ENCODE results near the gene NDFIP1.
"Not testable (repeated sequence)": the region's sequence is repeated elsewhere in the genome, so short reads cannot be mapped to it uniquely, and the experiment has no call there.

The NDFIP1 gene

GRCh38 chr5:142153674-142154448, 45.3 kb downstream of the NDFIP1 start:
- no peak for DNase-seq

DNA sequence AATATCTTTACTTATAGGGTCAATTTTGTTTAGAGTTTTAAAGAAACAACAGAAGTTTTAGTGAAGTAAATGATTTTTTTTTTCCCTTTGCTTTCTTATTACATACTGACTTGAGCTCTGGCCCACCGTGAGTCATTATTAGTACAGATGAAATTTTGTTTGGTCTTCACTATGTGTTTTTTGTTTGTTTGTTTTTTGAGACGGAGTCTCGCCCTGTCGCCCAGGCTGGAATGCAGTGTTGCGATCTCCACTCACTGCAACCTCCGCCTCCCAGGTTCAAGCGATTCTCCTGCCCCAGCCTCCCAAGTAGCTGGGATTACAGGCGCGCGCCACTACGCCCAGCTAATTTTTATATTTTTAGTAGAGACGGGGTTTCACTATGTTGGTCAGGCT, 45.9 kb downstream of the NDFIP1 start:
- DNase-seq: not testable (repeated sequence)

DNA sequence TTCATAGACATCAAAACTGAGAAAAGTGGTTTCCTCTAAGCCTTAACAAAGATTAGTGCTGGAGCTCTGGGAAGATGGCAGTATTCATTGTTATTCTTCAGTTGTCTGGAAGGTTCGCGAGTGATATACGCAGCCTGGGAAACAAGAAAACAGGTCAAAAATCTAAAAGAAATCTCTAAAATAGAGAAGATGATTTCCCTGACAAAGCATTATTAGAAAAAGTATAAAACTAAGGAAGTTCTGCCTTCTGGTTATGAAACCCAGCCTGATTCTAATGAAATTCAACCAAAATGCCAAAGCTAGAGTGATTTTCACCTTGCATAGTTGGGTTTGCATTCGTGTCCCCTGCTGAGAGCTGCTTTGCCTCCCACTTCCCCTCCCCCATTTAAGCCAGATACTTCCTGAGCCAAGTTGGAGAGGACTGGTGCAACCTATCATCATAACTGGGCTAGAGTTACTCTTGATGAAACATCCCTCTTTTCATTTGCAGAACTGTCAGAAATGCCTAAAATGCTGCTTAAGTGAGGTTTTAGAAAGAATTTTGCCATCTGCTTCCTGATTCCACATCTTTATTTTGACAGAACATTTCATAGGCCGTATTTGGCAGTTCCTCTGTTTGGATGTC, 48.4 kb downstream of the NDFIP1 start:
- no peak for DNase-seq

DNA sequence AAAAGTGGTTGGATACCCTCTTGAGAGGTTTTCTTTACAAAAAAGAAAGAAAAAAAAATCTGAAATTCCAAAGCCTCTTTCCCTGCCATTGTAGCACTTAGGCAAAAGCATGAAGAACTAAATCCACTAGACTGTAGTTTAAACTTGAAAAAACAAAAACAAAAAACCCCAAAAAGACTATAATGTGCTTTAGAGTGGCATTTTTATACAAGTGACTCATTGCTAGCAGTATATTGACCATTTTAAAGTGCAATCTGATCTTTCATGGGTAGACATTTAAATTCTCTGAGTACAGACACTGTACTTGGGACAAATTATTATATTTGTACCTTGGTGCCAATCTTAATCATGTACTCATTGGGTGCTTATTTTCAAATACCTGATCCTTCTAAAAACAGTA, 50.8 kb downstream of the NDFIP1 start:
- DNase-seq: no peak

DNA sequence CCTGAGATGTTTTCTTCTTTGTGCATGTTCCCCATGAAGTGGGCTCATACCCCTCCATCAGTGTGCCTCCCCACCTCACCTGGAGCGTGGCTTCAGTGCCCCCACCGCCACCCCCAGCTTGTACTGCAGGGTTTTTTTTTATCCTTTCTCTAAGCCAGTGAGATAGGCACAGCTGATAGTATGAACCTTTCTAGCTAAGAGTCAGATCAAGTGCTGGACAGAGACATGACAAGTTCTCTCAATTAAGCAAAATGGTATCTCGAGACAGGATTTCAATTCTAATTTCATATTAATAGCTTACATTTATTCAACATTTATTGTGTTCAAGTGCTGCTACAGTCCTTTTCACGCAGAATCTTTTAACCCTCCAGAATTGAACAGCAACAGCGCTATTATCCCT, 55.7 kb downstream of the NDFIP1 start:
- DNase-seq: no peak

DNA sequence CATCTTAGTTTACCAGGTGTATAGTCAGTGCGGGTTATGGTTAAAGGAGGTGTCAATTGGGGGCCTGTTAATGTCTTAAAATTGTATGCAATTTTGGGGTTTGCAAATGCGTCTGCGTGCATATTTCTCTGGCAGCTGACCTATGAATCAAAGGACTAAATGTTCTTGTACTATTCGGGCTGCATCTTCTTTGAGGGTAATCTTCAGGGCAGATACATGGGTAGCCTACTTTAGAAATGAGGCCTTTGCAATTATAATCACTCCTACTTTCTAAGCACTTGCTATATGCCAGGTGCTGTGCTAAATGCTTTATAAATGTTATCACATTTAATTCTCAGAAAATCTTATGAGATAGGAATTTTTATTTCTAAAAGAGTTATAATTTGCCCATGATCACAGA, 58.2 kb downstream of the NDFIP1 start:
- DNase-seq: no peak

- DNase-seq: no peak
These were observed 58.9 kb downstream of the NDFIP1 start for GRCh38 chr5:142167458-142167857.

DNA sequence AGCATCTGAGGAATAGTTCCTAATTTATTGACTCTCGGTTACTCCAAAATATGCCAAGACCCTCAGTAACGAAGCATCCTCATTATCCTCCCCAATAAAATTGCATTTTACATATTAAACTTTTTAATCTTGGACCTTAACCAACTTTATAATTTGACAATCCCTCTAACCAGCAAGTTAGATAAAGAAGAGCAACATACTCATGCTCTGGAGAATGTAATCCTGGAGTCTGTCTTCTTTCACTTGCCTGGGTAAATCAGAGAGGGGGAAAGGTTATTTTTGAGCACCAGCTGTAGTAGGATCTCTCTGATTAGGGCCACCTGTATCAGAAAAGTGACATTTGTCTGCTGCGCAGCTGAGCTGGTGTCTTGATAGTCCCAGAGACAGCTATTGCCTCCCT, 59.8 kb downstream of the NDFIP1 start:
- no peak for DNase-seq

- no peak for DNase-seq
These were observed 61.8 kb downstream of the NDFIP1 start for GRCh38 chr5:142170254-142170953.

DNA sequence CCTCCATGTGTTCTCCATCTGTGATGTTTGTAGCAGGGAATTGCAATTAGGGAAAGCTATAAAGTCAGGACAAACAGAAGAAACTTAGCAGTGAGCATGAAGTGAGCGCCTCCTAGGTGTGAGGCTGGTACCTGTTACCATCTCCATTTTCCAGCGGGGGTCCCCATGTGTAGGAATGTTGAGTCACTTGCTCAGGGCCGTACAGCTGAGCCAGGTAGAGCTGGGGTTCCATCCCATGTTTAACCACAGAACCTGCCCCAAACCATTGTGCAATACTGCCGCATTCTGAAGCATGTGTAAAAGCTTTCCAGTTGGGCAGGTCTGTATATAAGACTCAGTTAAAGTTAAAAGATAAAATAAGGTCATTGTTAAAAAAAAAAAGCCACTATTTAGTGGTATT, 62.7 kb downstream of the NDFIP1 start:
- DNase-seq: no peak

DNA sequence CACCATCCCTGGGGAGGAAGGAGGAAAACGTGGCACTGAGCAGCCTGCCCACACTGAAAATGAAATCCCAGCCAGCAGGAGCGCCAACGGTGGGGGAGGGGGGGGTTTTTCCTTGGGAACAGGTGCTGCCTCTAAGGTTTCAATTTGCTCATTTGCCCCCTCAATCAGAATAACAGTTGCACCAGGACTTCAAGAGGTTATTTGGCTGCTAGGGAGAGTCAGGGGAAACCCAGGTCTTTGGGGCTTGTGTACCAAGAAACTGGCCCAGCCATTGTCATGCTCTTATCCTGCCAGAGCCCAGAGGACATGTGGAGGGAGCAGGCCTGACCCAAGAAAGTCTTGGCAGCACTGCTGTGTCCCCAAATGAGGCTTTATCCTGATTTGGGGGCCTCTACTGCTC, 66.5 kb downstream of the NDFIP1 start:
- DNase-seq: no peak

DNA sequence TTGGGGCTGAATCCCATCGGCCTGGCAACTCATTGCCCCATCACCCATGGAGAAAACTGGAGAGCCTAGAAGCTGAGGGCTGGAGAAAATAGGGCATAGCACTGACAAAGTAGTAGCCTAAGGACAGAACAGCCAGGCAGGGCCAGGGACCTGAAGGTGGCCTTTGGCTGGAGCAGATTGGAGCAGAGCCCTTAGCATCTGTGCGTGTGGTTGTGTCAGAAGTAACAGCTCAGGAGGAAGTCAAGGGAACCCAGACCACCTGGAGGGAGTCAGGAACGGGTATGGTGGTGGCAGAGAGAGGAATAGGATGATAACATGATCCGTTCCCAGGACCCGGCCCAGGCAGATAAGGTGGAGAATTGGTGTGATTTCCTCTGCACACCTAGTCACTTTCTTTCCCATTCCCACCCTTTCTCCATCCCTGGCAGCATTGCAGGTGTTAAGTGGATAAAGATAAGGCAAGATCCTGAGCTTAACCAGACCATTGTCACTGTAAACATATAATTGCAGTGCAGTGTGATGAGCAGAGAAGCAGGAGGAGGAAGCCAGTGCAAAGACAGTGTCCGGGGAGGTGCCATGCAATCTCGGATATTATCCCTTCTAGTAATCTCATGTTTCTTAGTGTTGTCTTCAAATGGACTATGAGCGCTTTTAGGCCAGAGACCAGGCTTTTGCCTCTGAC, 67.0 kb downstream of the NDFIP1 start:
- DNase-seq: no peak

- DNase-seq: no peak
These were observed 67.7 kb downstream of the NDFIP1 start for GRCh38 chr5:142176255-142176654.

- DNase-seq: no peak
These were observed 70.1 kb downstream of the NDFIP1 start for GRCh38 chr5:142178651-142179050.

DNA sequence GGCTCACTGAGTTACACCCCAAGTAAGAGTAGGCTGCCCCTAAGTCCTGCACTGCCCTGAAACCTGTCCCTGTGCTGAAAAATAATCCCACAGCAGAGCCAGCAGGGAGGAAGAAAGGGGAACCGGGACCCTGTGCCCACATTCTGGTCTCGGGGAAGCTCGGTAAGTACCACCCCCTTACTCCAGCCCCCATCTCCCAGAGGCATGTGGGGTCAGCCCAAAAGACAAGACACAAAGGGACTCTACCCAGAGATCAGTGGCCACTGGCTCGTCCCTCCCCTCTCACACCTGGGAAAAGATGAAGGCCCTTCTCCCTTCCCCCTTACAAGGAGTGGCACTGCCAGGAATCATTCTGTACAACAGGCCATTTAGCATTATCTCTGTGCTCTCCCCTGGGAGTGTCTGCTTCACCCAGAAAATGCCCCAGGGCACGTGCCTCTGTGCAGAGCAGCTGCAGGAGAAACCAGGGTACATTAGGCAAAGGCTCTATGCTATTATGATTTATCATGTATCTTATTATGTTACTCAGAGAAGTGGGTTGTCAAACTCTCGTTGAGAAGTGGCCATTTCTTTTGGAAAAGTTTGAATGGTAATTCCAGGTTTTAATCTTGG, 71.3 kb downstream of the NDFIP1 start:
- DNase-seq: no peak

- no peak for DNase-seq
These were observed 72.5 kb downstream of the NDFIP1 start for GRCh38 chr5:142181096-142181495.

- DNase-seq: no peak
These were observed 73.1 kb downstream of the NDFIP1 start for GRCh38 chr5:142181547-142182163.

DNA sequence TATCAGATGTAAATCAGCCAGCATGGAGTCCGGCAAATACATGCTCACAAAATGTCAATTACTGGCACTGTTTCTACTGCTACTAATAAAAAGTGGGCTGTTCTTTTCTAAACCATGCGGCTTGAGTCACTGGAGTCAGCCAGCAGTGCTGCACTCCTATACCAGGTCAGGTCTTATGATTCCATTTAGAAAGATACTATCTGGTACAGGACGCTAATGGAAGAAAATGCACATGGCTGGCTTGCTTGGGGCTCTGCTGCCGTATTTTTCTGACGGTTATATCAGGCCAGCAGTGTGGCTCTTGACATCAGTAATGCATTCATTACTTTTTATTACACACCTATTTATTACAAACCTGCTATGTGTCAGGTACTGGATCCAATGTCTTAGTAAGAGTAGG, 74.3 kb downstream of the NDFIP1 start:
- DNase-seq: no peak

GRCh38 chr5:142183561-142183960, 75.0 kb downstream of the NDFIP1 start:
- no peak for DNase-seq

- DNase-seq: no peak
These were observed 76.4 kb downstream of the NDFIP1 start for GRCh38 chr5:142184988-142185387.

DNA sequence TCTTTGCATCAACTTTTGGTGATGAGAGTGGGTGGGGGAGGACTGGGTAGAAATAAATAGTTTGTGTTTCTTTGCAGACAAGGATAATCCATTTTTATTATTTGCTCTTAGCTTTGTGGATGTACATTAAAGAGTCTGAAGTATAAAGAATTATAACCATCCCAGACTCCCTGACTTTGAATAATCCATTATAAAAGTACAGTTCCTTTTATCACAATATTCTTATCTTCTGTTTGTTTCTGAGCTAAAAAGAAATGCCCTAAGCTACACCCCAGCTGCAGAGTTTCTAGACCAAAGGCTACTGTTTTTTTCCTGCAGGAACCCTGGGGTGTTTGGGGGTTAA, 77.9 kb downstream of the NDFIP1 start:
- DNase-seq: no peak
